Neutrophil (primary cell): ENCODE data around the gene NUP98.

ENCODE experiments used
- H3K27ac ChIP-seq: fragments of 200-600 bp; sonication (generic); 2 replicates; pipeline ENCODE4 v1.5.1; 2016; ENCODE audit warnings: mild to moderate bottlenecking, moderate library complexity
- H3K27me3 ChIP-seq: fragments of 200-600 bp; sonication (generic); 2 replicates; pipeline ENCODE4 v1.6.0; 2016; ENCODE audit warnings: mild to moderate bottlenecking
- H3K36me3 ChIP-seq: fragments of 200-600 bp; sonication (generic); 2 replicates; pipeline ENCODE4 v1.5.1; 2017
- H3K4me1 ChIP-seq, 2 experiments: fragments of 200-600 bp in 1 of 2; sonication (generic) in 1 of 2; 1 replicate in 1 of 2; 2 replicates in 1 of 2; pipeline versions ENCODE4 v1.5.1 to v1.6.1; 2013 to 2016; ENCODE audit warnings: low read depth in 1 of 2, low read length in 1 of 2, mild to moderate bottlenecking in 1 of 2, moderate library complexity in 1 of 2; ENCODE audit not compliant: control insufficient read depth in 1 of 2, insufficient read depth in 1 of 2
- H3K4me3 ChIP-seq, 2 experiments: fragments of 200-600 bp in 1 of 2; sonication (generic) in 1 of 2; 1 replicate in 1 of 2; 2 replicates in 1 of 2; pipeline ENCODE4 v1.5.1; 2013 to 2016; ENCODE audit warnings: low read depth in 1 of 2, low read length in 1 of 2, mild to moderate bottlenecking in 1 of 2, moderate library complexity in 1 of 2
- H3K9me3 ChIP-seq: fragments of 200-600 bp; sonication (generic); 2 replicates; pipeline ENCODE4 v1.5.1; 2016
- CTCF ChIP-seq: fragments of 200-600 bp; sonication (generic); IDR thresholded peaks from 2 replicates; pipeline ENCODE4 v1.5.1; 2016; ENCODE audit warnings: antibody characterized with exemption

Gene NUP98

GRCh38 chr11:3797329-3798090, at the start of gene NUP98:
TSS of gene NUP98 (minus strand) at chr11:3797554. CDS start at chr11:3782117, 15,437 bp downstream.
- H3K27ac ChIP-seq, result peak within 1 kb of the TSS; percentile 97
- peak within 1 kb of the TSS; percentile 83 for H3K4me3 ChIP-seq
- peak; percentile 63 for TF ChIP-seq CTCF
- peaks cover 25% of the 10 kb centered on the region for H3K36me3 ChIP-seq
- no peaks in the 10 kb centered on the region for H3K9me3 ChIP-seq
- H3K4me1 ChIP-seq, result peaks cover 26 to 31% of the 10 kb centered on the region in 2 experiments
- H3K27me3 ChIP-seq, result no peaks in the 10 kb centered on the region

- Histone ChIP-seq H3K36me3 (no peaks in the 10 kb centered on the region), H3K27ac (no peak overlapping the region), H3K4me1 (peaks cover 6 to 9% of the 10 kb centered on the region in 2 experiments), H3K27me3 (no peaks in the 10 kb centered on the region), H3K4me3 (no peak overlapping the region), H3K9me3 (no peaks in the 10 kb centered on the region)
- TF ChIP-seq CTCF, result no peak
Measured at GRCh38 chr11:3845670-3846069, 48.3 kb upstream of the NUP98 start.

GRCh38 chr11:3845246-3845645, 47.9 kb upstream of the NUP98 start:
- Histone ChIP-seq H3K27me3 (no peaks in the 10 kb centered on the region), H3K4me1 (peaks cover 6 to 9% of the 10 kb centered on the region in 2 experiments), H3K27ac (no peak overlapping the region), H3K4me3 (no peak overlapping the region), H3K36me3 (no peaks in the 10 kb centered on the region), H3K9me3 (no peaks in the 10 kb centered on the region)
- TF ChIP-seq CTCF, result no peak

- H3K4me3 ChIP-seq, result no peak overlapping the region
- no peaks in the 10 kb centered on the region for H3K36me3 ChIP-seq
- H3K4me1 ChIP-seq, result peaks cover 12 to 15% of the 10 kb centered on the region in 2 experiments
- H3K27me3 ChIP-seq, result no peaks in the 10 kb centered on the region
- H3K27ac ChIP-seq, result no peak overlapping the region
- no peaks in the 10 kb centered on the region for H3K9me3 ChIP-seq
- TF ChIP-seq CTCF, result no peak
Measured at GRCh38 chr11:3843326-3843725, 46.0 kb upstream of the NUP98 start.

GRCh38 chr11:3841426-3842350, 44.3 kb upstream of the NUP98 start:
- H3K36me3 ChIP-seq, result no peaks in the 10 kb centered on the region
- H3K4me3 ChIP-seq, result peak overlapping the region; percentile 93 to 99
- peak overlapping the region; percentile 98 for H3K27ac ChIP-seq
- peak; percentile 67 for TF ChIP-seq CTCF
- no peaks in the 10 kb centered on the region for H3K9me3 ChIP-seq
- peaks cover 25 to 31% of the 10 kb centered on the region in 2 experiments for H3K4me1 ChIP-seq
- no peaks in the 10 kb centered on the region for H3K27me3 ChIP-seq
